Skin epidermis (tissue), 12 donors: Measurements from ENCODE around the gene DEFB132.
"Not testable (repeated sequence)": the region's sequence is repeated elsewhere in the genome, so short reads cannot be mapped to it uniquely, and the experiment has no call there.

ENCODE experiments used
- H3K27ac ChIP-seq, 21 experiments: fragments of 200-600 bp; sonication (generic) in 11 of 21; one replicate each; pipeline ENCODE4 v1.5.0; 2020; ENCODE audit warnings: mild to moderate bottlenecking in 3 of 21, inconsistent platforms in 2 of 21, moderate library complexity in 2 of 21
- H3K4me3 ChIP-seq, 7 experiments: fragments of 200-600 bp; sonication (generic) in 2 of 7; one replicate each; pipeline ENCODE4 v1.5.0; 2020; ENCODE audit warnings: inconsistent platforms in 2 of 7, mild to moderate bottlenecking in 2 of 7, moderate library complexity in 1 of 7

DEFB132 gene, protein sequence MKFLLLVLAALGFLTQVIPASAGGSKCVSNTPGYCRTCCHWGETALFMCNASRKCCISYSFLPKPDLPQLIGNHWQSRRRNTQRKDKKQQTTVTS

GRCh38 chr20:257419-257818 is at the start of gene DEFB132:
Gene DEFB132, plus strand, starts transcription at chr20:257724. Its CDS starts 55 bp downstream, at chr20:257779.
- H3K27ac ChIP-seq = no peak within 1 kb of the TSS
- H3K4me3 ChIP-seq = no peak within 1 kb of the TSS

GRCh38 chr20:208942-209566 is 48.5 kb upstream of the DEFB132 start:
- H3K27ac ChIP-seq = no peak overlapping the region

GRCh38 chr20:210809-211502 is 46.6 kb upstream of the DEFB132 start:
- no peak overlapping the region for H3K27ac ChIP-seq
- H3K4me3 ChIP-seq = no peak overlapping the region

More at GRCh38 chr20:208942-209566, 48.5 kb upstream of the DEFB132 start:
- H3K4me3 ChIP-seq = no peak overlapping the region

DNA sequence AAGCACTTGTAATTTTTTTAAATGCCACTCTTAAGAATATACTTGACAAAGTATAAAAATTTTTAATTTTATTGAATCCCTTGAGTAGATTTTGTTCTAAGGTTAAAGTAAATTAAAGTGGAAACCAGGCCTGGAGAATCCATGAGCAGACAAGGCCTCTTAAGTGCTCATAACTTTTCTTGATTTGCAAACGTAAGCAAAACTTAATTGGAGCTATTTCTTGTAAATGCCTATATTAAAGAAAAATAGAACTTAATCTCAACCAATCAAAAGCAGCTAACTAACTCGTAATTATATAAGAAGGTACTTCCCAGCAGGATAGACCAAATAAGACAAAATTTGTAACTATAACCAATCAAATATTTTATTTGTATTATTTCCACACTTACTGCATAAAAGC is 43.1 kb upstream of the DEFB132 start:
- Histone ChIP-seq H3K27ac (no peak overlapping the region), H3K4me3 (no peak overlapping the region)

DNA sequence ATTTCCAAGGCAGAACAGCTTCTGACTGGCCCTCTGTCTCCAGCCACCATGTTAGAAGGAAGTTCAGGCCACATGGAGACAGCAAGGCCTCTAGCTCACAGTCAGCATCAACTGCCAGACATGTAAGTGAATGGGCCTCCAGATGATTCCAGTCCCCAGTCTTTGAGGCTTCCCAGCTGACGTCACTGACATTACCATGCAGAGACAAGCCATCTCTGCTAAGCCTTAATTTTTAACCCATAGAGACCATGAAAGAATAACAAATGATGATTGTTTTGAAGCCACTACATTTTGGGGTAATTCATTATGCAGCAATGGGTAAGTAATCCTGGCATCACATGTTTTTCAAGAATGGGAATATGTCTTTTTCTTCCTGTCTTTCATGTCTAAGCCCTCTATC is 41.7 kb upstream of the DEFB132 start:
- no peak overlapping the region for H3K27ac ChIP-seq

DNA sequence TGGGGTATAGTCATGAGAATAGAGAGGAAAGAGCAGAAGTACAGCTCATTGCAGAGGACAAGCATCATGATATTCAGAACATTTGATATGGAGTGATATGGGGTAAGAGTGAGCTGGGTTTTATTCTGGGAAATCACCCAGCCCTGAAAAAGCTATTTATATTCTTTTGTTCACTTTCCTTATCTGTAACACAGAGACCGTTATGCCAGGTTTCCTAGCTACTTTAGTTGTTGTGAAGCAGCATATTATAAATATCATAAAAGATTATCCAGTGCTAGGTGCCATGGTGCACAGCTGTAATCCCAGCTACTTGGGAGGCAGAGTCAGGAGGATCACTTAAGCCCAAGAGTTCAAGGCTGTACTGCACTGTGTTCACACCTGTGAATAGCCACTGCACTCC is 40.3 kb upstream of the DEFB132 start:
- Histone ChIP-seq H3K4me3 (no peak overlapping the region), H3K27ac (no peak overlapping the region)

More for the DNA sequence above, 41.7 kb upstream of the DEFB132 start:
- H3K4me3 ChIP-seq = no peak overlapping the region

DNA sequence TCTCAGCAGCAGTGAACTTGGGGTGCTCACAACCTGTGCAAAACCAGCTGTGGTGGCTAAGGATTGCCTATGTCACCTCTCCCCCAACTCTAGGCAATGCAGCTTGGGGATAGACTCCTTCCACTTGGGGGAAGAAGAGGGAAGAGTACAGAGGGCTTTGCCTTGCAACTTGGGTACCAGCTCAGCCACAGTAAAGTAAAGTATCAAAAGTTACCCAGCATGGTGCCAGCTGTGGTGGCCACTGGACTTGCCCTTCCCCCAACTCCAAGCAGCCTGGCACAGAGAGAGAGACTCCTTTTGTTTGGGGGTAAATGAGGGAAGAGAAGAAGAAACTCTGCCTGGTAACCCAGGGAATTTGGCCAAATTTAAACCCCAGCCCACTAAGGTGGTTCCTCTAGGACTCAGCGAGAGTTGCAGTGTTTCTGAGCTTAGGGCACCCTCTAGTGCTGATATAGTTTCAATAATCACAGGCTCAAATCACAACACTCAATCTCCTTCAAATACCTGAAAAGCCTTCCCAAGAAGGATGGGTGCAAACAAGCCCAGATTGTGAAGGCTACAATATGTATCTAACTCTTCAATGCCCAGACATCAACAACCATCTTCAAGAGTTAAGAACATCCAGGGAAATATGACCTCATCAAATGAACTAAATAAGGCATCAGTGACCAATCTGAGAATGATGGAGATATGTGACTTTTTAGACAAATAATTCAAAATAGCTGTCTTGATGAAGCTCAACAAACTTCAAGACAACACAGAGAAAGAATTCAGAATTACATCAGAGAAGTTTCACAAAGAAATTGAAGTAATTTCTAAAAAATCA is 38.0 kb upstream of the DEFB132 start:
- no peak overlapping the region for H3K4me3 ChIP-seq
- no peak overlapping the region for H3K27ac ChIP-seq

- H3K4me3 ChIP-seq = no peak overlapping the region
- H3K27ac ChIP-seq = no peak overlapping the region
Measured at GRCh38 chr20:221258-221830, 36.2 kb upstream of the DEFB132 start.

- H3K27ac ChIP-seq, H3K4me3 ChIP-seq: not testable (repeated sequence)
Measured at GRCh38 chr20:225879-226278, 31.6 kb upstream of the DEFB132 start.

GRCh38 chr20:226958-227357 is 30.6 kb upstream of the DEFB132 start, which contains the start of gene DEFB129:
Gene DEFB129, plus strand, starts transcription at chr20:227258. Its CDS starts 31 bp downstream, at chr20:227289.
- no peak within 1 kb of the TSS for H3K4me3 ChIP-seq
- peak within 1 kb of the TSS in 2 of 21 experiments; percentile 25 to 37 for H3K27ac ChIP-seq

- peak overlapping the region in 2 of 21 experiments; percentile 25 to 37 for H3K27ac ChIP-seq
- no peak overlapping the region for H3K4me3 ChIP-seq
Measured at GRCh38 chr20:227439-228105, 30.0 kb upstream of the DEFB132 start.

- Histone ChIP-seq H3K27ac (no peak overlapping the region), H3K4me3 (no peak overlapping the region)
Measured at GRCh38 chr20:235891-236290, 21.6 kb upstream of the DEFB132 start.

GRCh38 chr20:237489-237888 is 20.0 kb upstream of the DEFB132 start:
- Histone ChIP-seq H3K4me3 (no peak overlapping the region), H3K27ac (peak overlapping the region in 6 of 21 experiments; percentile 4 to 69 (median 46))

- peak overlapping the region in 6 of 21 experiments; percentile 4 to 69 (median 46) for H3K27ac ChIP-seq
- no peak overlapping the region for H3K4me3 ChIP-seq
Measured at GRCh38 chr20:237929-238328, 19.6 kb upstream of the DEFB132 start.

GRCh38 chr20:242905-243304 is 14.6 kb upstream of the DEFB132 start:
- H3K4me3 ChIP-seq = no peak overlapping the region
- H3K27ac ChIP-seq = no peak overlapping the region

DNA sequence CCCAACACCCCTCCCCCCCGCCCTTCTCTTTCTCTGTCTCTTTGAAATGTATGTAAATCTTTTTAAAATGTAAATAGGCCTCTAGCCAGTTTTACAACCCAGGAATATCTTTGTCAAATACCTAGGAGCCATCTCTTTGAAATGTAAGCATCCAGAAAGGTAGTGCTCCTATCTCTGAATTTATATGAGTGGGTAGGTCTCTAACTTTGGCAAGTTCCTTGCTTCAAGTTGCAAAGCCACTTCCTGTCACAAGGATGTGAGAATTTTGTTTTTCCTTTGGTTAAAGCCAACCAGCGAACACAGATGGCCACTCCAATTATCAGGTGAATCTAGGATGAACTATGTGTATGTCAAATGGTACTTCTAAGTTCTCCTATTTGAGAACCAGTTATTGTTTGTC is 6.2 kb upstream of the DEFB132 start:
- Histone ChIP-seq H3K27ac (no peak overlapping the region), H3K4me3 (no peak overlapping the region)

DNA sequence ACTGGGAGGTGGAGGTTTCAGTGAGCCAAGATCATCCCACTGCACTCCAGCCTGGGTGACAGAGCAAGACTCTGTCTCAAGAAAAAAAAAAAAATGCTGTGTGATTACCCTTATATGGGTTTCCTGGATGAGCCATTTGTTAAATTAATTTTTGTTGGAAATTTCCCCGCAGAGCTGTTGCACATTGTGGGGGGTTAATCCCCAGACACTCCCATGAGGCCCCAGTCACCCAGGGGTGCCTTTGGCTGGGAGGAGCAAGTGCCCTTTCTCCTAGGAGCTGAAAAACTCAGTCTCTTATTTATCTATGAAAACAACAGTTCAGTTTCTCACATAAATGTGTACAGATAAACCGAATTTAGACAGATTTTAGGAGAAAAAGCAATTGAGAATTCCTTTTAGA is 4.7 kb upstream of the DEFB132 start:
- Histone ChIP-seq H3K27ac (no peak overlapping the region), H3K4me3 (no peak overlapping the region)

DNA sequence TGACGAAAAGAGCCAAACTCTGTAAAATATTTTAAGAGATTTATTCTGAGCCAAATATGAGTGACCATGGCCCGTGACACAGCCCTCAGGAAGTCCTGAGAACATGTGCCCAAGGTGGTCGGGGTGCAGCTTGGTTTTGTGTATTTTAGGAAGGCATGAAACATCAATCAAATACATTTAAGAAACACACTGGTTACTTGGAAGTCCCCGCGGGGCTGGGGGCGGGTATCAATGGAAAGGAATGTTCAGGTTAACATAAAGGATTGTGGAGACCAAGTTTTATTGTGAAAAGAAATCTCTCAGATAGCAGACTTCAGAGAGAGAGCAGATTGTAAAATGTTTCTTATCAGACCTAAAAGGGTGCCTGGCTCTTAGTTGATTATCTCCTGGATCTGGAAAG is 4.1 kb upstream of the DEFB132 start:
- not testable (repeated sequence) for H3K27ac ChIP-seq, H3K4me3 ChIP-seq

DNA sequence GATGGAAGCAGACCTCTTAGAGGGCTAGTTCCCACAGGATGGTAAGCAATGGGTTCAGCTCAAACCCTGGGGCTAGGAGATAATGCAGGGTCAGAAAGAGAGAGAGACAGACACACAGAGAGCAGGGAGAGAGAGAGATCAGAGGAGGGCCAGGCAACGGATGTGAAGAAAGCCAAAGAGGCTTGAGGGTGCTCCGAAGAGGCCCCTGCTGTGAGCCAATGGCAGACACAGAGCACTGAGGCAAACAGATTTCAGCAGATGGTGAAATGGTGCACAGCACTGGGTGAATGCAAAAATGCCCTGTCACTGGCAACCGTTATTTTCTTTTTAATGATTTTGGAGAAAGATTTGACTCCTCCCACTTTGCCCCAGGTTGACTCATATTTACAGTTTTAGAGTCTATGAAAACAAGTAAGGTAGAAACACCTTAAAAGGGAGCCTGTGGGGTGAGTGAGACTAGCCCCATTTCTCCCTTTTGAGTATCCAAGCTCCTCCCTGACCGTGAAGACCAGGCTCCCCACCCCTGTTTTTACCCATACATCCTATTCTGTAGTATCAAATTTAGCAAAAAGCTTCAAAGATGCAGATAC is 840 bp downstream of the DEFB132 start:
- H3K27ac ChIP-seq = no peak overlapping the region

More for the DNA sequence above, 840 bp downstream of the DEFB132 start:
- no peak overlapping the region for H3K4me3 ChIP-seq
